AG04450 (cell line): ENCODE results near the gene SRGAP3. TPM values are rescaled to one million over a fixed set of nuclear protein-coding genes. Genes with fewer than 3 reads are reported as not detected.

ENCODE experiments used
- CTCF ChIA-PET: fragments of 300-600, 350-600 bp; formaldehyde crosslinking; extraction: SDS; loops from one replicate; lab custom pipeline; 2022; ENCODE audit warnings: antibody characterized with exemption, inconsistent platforms; lab: Charles Lee
- POLR2A ChIA-PET: fragments of 350-600 bp; formaldehyde crosslinking; extraction: SDS; loops from one replicate; lab custom pipeline; 2021; ENCODE audit warnings: antibody characterized with exemption, inconsistent platforms; lab: Yijun Ruan, JAX
- DNase-seq: peaks from one replicate; pipeline ENCODE4 v3.0.0-alpha.2; 2011; ENCODE audit warnings: low read depth, low spot score
- H3K27ac ChIP-seq: one replicate; pipeline ENCODE4 v1.5.1; 2012; ENCODE audit warnings: low read depth, low read length, control low read depth
- H3K27me3 ChIP-seq: one replicate; pipeline ENCODE4 v1.6.0; 2012; ENCODE audit warnings: low read length; ENCODE audit not compliant: control insufficient read depth, insufficient read depth
- H3K4me3 ChIP-seq: 2 replicates; pipeline ENCODE4 v1.5.1; 2011; ENCODE audit warnings: mild to moderate bottlenecking, low read depth, low read length, control low read depth
- H3K9me3 ChIP-seq: 2 replicates; pipeline ENCODE4 v1.5.1; 2012; ENCODE audit warnings: low read length; ENCODE audit not compliant: control insufficient read depth, insufficient read depth
- CTCF ChIP-seq: IDR thresholded peaks from 2 replicates; pipeline ENCODE4 v1.5.1; 2011; ENCODE audit warnings: low read depth, low read length, control low read depth, inconsistent platforms
- polyA plus RNA-seq: library from polyadenylated mRNA; depleted of rRNA; stranded (reverse); fragments of >200 nt; gene quantifications from 2 replicates; pipeline ENCODE4 v1.2.3, GENCODE V29; 2011

The SRGAP3 gene
- polyA plus RNA-seq, 1 experiment: 0.61 TPM

GRCh38 chr3:9255976-9256375 is 6.5 kb upstream of the SRGAP3 start:
- Histone ChIP-seq H3K27me3 (peaks cover under 1% of the 10 kb centered on the region), H3K4me3 (no peak overlapping the region), H3K9me3 (no peaks in the 10 kb centered on the region), H3K27ac (no peak overlapping the region)
- CTCF ChIA-PET: no interaction called here
- POLR2A ChIA-PET: no interaction called here
- DNase-seq: no peak
- TF ChIP-seq CTCF: no peak

GRCh38 chr3:9254764-9255163 is 5.3 kb upstream of the SRGAP3 start:
- POLR2A ChIA-PET: no interaction called here
- Histone ChIP-seq H3K4me3 (no peak overlapping the region), H3K9me3 (no peaks in the 10 kb centered on the region), H3K27ac (no peak overlapping the region), H3K27me3 (no peaks in the 10 kb centered on the region)
- DNase-seq: no peak
- TF ChIP-seq CTCF: no peak
- CTCF ChIA-PET: no interaction called here

- Histone ChIP-seq H3K9me3 (no peaks in the 10 kb centered on the region), H3K27me3 (peaks cover 9% of the 10 kb centered on the region), H3K4me3 (no peak overlapping the region), H3K27ac (no peak overlapping the region)
- DNase-seq: no peak
- POLR2A ChIA-PET: no interaction called here
- CTCF ChIA-PET: no interaction called here
- no peak for TF ChIP-seq CTCF
These were observed 3.9 kb upstream of the SRGAP3 start for GRCh38 chr3:9253327-9253726.

- ChIA-PET CTCF (interaction anchor here (0.6 to 0.8 kb wide), 2 partner anchors 52 to 62 kb away, joined by 3 read pairs; no protein-coding TSS in a partner anchor), POLR2A (no interaction called here)
- no peak overlapping the region for H3K27ac ChIP-seq
- no peak overlapping the region for H3K4me3 ChIP-seq
- peaks cover 29% of the 10 kb centered on the region for H3K27me3 ChIP-seq
- no peak for DNase-seq
- no peaks in the 10 kb centered on the region; the same call in 1 of the 2 replicates for H3K9me3 ChIP-seq
- 0 out of 2 replicates have a peak, but pooled peaks have one; percentile 6 for TF ChIP-seq CTCF
These were observed 1.8 kb upstream of the SRGAP3 start for GRCh38 chr3:9251055-9251786.

- TF ChIP-seq CTCF: no peak
- Histone ChIP-seq H3K4me3 (no peak overlapping the region), H3K27ac (no peak overlapping the region), H3K27me3 (peaks cover 30% of the 10 kb centered on the region), H3K9me3 (no peaks in the 10 kb centered on the region; the same call in 1 of the 2 replicates)
- ChIA-PET POLR2A (no interaction called here), CTCF (interaction anchor here (0.6 to 1.6 kb wide), 5 partner anchors 34 to 279 kb away, joined by 3 to 16 read pairs (median 3); no protein-coding TSS in a partner anchor)
- no peak for DNase-seq
These were observed 790 bp upstream of the SRGAP3 start for GRCh38 chr3:9250236-9250635.
